ENCODE measurements around the gene SH3PXD2B.

DNA sequence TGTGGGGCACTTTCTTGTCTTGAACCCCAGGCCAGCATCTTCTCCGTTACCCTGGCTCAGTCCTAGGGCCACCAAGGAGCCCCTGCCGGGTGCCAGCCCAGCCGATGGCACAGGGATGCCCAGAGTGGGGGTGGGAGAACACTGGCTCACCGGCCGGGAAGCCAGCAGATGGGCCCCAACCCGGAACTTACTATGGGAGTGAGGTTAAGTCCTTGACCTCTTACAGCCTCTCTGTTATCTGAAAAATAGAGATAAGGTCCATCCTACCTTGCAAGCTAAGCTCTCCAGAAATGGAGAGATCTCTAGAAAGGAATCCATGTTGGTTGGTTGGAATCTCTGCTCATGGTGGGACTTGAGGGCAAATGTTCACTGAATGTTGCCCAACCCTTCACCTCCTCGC is 20.8 kb downstream of the SH3PXD2B start:
- TF ChIP-seq, protein P1, sequence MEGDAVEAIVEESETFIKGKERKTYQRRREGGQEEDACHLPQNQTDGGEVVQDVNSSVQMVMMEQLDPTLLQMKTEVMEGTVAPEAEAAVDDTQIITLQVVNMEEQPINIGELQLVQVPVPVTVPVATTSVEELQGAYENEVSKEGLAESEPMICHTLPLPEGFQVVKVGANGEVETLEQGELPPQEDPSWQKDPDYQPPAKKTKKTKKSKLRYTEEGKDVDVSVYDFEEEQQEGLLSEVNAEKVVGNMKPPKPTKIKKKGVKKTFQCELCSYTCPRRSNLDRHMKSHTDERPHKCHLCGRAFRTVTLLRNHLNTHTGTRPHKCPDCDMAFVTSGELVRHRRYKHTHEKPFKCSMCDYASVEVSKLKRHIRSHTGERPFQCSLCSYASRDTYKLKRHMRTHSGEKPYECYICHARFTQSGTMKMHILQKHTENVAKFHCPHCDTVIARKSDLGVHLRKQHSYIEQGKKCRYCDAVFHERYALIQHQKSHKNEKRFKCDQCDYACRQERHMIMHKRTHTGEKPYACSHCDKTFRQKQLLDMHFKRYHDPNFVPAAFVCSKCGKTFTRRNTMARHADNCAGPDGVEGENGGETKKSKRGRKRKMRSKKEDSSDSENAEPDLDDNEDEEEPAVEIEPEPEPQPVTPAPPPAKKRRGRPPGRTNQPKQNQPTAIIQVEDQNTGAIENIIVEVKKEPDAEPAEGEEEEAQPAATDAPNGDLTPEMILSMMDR (IDR thresholded peaks at IDR 0.05) = no peak
- TF ChIP-seq POLR2A (IDR thresholded peaks at IDR 0.05) = no peak

Data from thyroid gland (tissue), 4 donors.